Activated naive CD8-positive, alpha-beta T cell treated with anti-CD3 and anti-CD28 coated beads, Interleukin-2, amount 10 ng/mL, durations not matched to agents 7 days and 5 days (primary cell): ENCODE results near the gene SLC6A18. TPM values are rescaled to one million over a fixed set of nuclear protein-coding genes. Genes with fewer than 3 reads are reported as not detected.
"Not testable (repeated sequence)": the region's sequence is repeated elsewhere in the genome, so short reads cannot be mapped to it uniquely, and the experiment has no call there.

Experiments used
- ATAC-seq: fragments of 150-1000 bp; cut with Tn5 transposase; one replicate; pipeline ENCODE4 v1.10.0; 2021; ENCODE audit warnings: low read depth, moderate library complexity
- POLR2A ChIA-PET: fragments of 350-600 bp; sonication (Branson Sonifier 250); formaldehyde crosslinking; loops from one replicate; lab custom pipeline; 2021; ENCODE audit warnings: antibody characterized with exemption; lab: Charles Lee
- DNase-seq: peaks from one replicate; pipeline ENCODE4 v3.0.0; 2021
- H3K27ac Mint-ChIP-seq: one replicate; pipeline ENCODE4 v1.8.0; 2022; ENCODE audit warnings: mild to moderate bottlenecking, mixed read lengths
- H3K27me3 Mint-ChIP-seq: one replicate; pipeline ENCODE4 v1.8.0; 2022; ENCODE audit warnings: mild to moderate bottlenecking, moderate library complexity, mixed read lengths
- H3K36me3 Mint-ChIP-seq: one replicate; pipeline ENCODE4 v1.8.0; 2021; ENCODE audit warnings: mild to moderate bottlenecking, mixed read lengths
- H3K4me1 Mint-ChIP-seq: one replicate; pipeline ENCODE4 v1.8.0; 2021; ENCODE audit warnings: mixed read lengths
- H3K4me3 Mint-ChIP-seq: one replicate; pipeline ENCODE4 v1.8.0; 2022; ENCODE audit warnings: mild to moderate bottlenecking, moderate library complexity, mixed read lengths
- H3K9me3 Mint-ChIP-seq: one replicate; pipeline ENCODE4 v1.8.0; 2021; ENCODE audit warnings: mixed read lengths
- total RNA-seq, 2 experiments: library from RNA; stranded (reverse); gene quantifications; one replicate each; pipeline ENCODE4 v1.2.3, GENCODE V29; 2021

The SLC6A18 gene
- total RNA-seq, 2 experiments from 2014 or later, result not detected

- no peaks in the 10 kb centered on the region for H3K36me3 Mint-ChIP-seq
- H3K4me1 Mint-ChIP-seq, result peaks cover 2% of the 10 kb centered on the region
- peaks cover 1% of the 10 kb centered on the region for H3K9me3 Mint-ChIP-seq
- ATAC-seq, result no peak
- no peak overlapping the region for H3K27ac Mint-ChIP-seq
- H3K27me3 Mint-ChIP-seq, result peaks cover 9% of the 10 kb centered on the region
- no peak for DNase-seq
- POLR2A ChIA-PET, result no interaction called here
- H3K4me3 Mint-ChIP-seq, result no peak overlapping the region
Measured at GRCh38 chr5:1219098-1219767, 5.9 kb upstream of the SLC6A18 start.

GRCh38 chr5:1219768-1220100 lies 5.4 kb upstream of the SLC6A18 start:
- ATAC-seq (no peak), DNase-seq (no peak)
- Mint-ChIP-seq H3K9me3 (peaks cover 1% of the 10 kb centered on the region), H3K27me3 (peaks cover 10% of the 10 kb centered on the region), H3K4me3 (no peak overlapping the region), H3K27ac (no peak overlapping the region), H3K4me1 (peaks cover 2% of the 10 kb centered on the region), H3K36me3 (no peaks in the 10 kb centered on the region)
- POLR2A ChIA-PET, result no interaction called here

GRCh38 chr5:1220351-1220750 lies 4.8 kb upstream of the SLC6A18 start:
- peaks cover 1% of the 10 kb centered on the region for H3K9me3 Mint-ChIP-seq
- H3K4me1 Mint-ChIP-seq, result peaks cover 2% of the 10 kb centered on the region
- H3K36me3 Mint-ChIP-seq, result no peaks in the 10 kb centered on the region
- no peak for DNase-seq
- no peak for ATAC-seq
- H3K4me3 Mint-ChIP-seq, result no peak overlapping the region
- peaks cover 14% of the 10 kb centered on the region for H3K27me3 Mint-ChIP-seq
- POLR2A ChIA-PET, result no interaction called here
- H3K27ac Mint-ChIP-seq, result no peak overlapping the region

GRCh38 chr5:1220831-1221230 lies 4.3 kb upstream of the SLC6A18 start:
- no peak overlapping the region for H3K4me3 Mint-ChIP-seq

GRCh38 chr5:1221721-1222120 lies 3.5 kb upstream of the SLC6A18 start:
- POLR2A ChIA-PET, result no interaction called here
- no peaks in the 10 kb centered on the region for H3K36me3 Mint-ChIP-seq
- no peak overlapping the region for H3K27ac Mint-ChIP-seq
- no peaks in the 10 kb centered on the region for H3K9me3 Mint-ChIP-seq
- ATAC-seq, result no peak
- H3K27me3 Mint-ChIP-seq, result peaks cover 15% of the 10 kb centered on the region
- no peak overlapping the region for H3K4me3 Mint-ChIP-seq
- peaks cover 2% of the 10 kb centered on the region for H3K4me1 Mint-ChIP-seq
- DNase-seq, result no peak

More at GRCh38 chr5:1220831-1221230, 4.3 kb upstream of the SLC6A18 start:
- Mint-ChIP-seq H3K9me3 (peaks cover under 1% of the 10 kb centered on the region), H3K27me3 (peaks cover 14% of the 10 kb centered on the region), H3K4me1 (peaks cover 2% of the 10 kb centered on the region), H3K27ac (no peak overlapping the region), H3K36me3 (no peaks in the 10 kb centered on the region)
- no peak for ATAC-seq
- no peak for DNase-seq
- POLR2A ChIA-PET, result no interaction called here

- POLR2A ChIA-PET, result no interaction called here
- Mint-ChIP-seq H3K27me3 (peaks cover 18% of the 10 kb centered on the region), H3K9me3 (no peaks in the 10 kb centered on the region), H3K4me3 (no peak overlapping the region), H3K27ac (no peak overlapping the region), H3K4me1 (peaks cover 2% of the 10 kb centered on the region), H3K36me3 (no peaks in the 10 kb centered on the region)
- ATAC-seq (no peak), DNase-seq (no peak)
Measured at GRCh38 chr5:1222147-1222546, 3.0 kb upstream of the SLC6A18 start.

GRCh38 chr5:1222621-1223277 lies 2.4 kb upstream of the SLC6A18 start:
- DNase-seq, result no peak
- H3K4me1 Mint-ChIP-seq, result peaks cover under 1% of the 10 kb centered on the region
- no peak overlapping the region for H3K4me3 Mint-ChIP-seq
- H3K9me3 Mint-ChIP-seq, result no peaks in the 10 kb centered on the region
- no peak overlapping the region for H3K27ac Mint-ChIP-seq
- H3K27me3 Mint-ChIP-seq, result peaks cover 22% of the 10 kb centered on the region
- ATAC-seq, result no peak
- no peaks in the 10 kb centered on the region for H3K36me3 Mint-ChIP-seq
- POLR2A ChIA-PET, result no interaction called here

- no peak overlapping the region for H3K27ac Mint-ChIP-seq
- DNase-seq (no peak), ATAC-seq (no peak)
- H3K9me3 Mint-ChIP-seq, result peaks cover under 1% of the 10 kb centered on the region
- no peak overlapping the region for H3K4me3 Mint-ChIP-seq
- no peaks in the 10 kb centered on the region for H3K4me1 Mint-ChIP-seq
- no peaks in the 10 kb centered on the region for H3K36me3 Mint-ChIP-seq
- POLR2A ChIA-PET, result no interaction called here
- H3K27me3 Mint-ChIP-seq, result peaks cover 25% of the 10 kb centered on the region
Measured at GRCh38 chr5:1223278-1223670, 1.9 kb upstream of the SLC6A18 start.

- H3K27me3 Mint-ChIP-seq, result peaks cover 29% of the 10 kb centered on the region
- no peaks in the 10 kb centered on the region for H3K36me3 Mint-ChIP-seq
- H3K27ac Mint-ChIP-seq, result no peak overlapping the region
- peaks cover 9% of the 10 kb centered on the region for H3K4me1 Mint-ChIP-seq
- H3K4me3 Mint-ChIP-seq, result no peak overlapping the region
- ATAC-seq (no peak), DNase-seq (no peak)
- peaks cover 3% of the 10 kb centered on the region for H3K9me3 Mint-ChIP-seq
- POLR2A ChIA-PET, result no interaction called here
Measured at GRCh38 chr5:1224631-1225030, 550 bp upstream of the SLC6A18 start.

GRCh38 chr5:1226231-1226630 lies 1.1 kb downstream of the SLC6A18 start:
- Mint-ChIP-seq H3K4me1 (peaks cover 14% of the 10 kb centered on the region), H3K4me3 (no peak overlapping the region), H3K27me3 (peaks cover 35% of the 10 kb centered on the region), H3K9me3 (peaks cover 3% of the 10 kb centered on the region), H3K36me3 (no peaks in the 10 kb centered on the region), H3K27ac (no peak overlapping the region)
- POLR2A ChIA-PET, result no interaction called here
- ATAC-seq, result no peak
- no peak for DNase-seq

- Mint-ChIP-seq H3K36me3 (no peaks in the 10 kb centered on the region), H3K27me3 (peaks cover 35% of the 10 kb centered on the region), H3K4me3 (no peak overlapping the region), H3K27ac (no peak overlapping the region), H3K4me1 (peaks cover 14% of the 10 kb centered on the region), H3K9me3 (peaks cover 3% of the 10 kb centered on the region)
- POLR2A ChIA-PET, result no interaction called here
- no peak for ATAC-seq
- DNase-seq, result no peak
Measured at GRCh38 chr5:1226839-1227581, 1.8 kb downstream of the SLC6A18 start.

- no peak for ATAC-seq
- DNase-seq, result no peak
- Mint-ChIP-seq H3K36me3 (no peaks in the 10 kb centered on the region), H3K27ac (no peak overlapping the region), H3K27me3 (peaks cover 35% of the 10 kb centered on the region), H3K9me3 (peaks cover 3% of the 10 kb centered on the region), H3K4me1 (peaks cover 14% of the 10 kb centered on the region), H3K4me3 (no peak overlapping the region)
- POLR2A ChIA-PET, result no interaction called here
Measured at GRCh38 chr5:1227667-1228066, 2.5 kb downstream of the SLC6A18 start.

- Mint-ChIP-seq H3K9me3 (peaks cover 3% of the 10 kb centered on the region), H3K27me3 (peaks cover 35% of the 10 kb centered on the region), H3K4me1 (peaks cover 14% of the 10 kb centered on the region), H3K4me3 (no peak overlapping the region), H3K36me3 (no peaks in the 10 kb centered on the region), H3K27ac (no peak overlapping the region)
- POLR2A ChIA-PET, result no interaction called here
- no peak for ATAC-seq
- DNase-seq, result no peak
Measured at GRCh38 chr5:1228120-1228519, 2.9 kb downstream of the SLC6A18 start.

- H3K9me3 Mint-ChIP-seq, DNase-seq, H3K36me3 Mint-ChIP-seq: not testable (repeated sequence)
- Mint-ChIP-seq H3K4me3 (peak overlapping the region; percentile 71), H3K4me1 (peaks cover 14% of the 10 kb centered on the region), H3K27me3 (peaks cover 34% of the 10 kb centered on the region), H3K27ac (peak overlapping the region; percentile 68)
- POLR2A ChIA-PET, result interaction anchor here (1.0 kb wide), 1 partner anchor 27 kb away, joined by 3 read pairs; no protein-coding TSS in a partner anchor
- ATAC-seq, result peak; percentile 88
Measured at GRCh38 chr5:1229023-1229422, 3.8 kb downstream of the SLC6A18 start.
